VCaP (cell line): ENCODE results near the gene ACBD6.

Experiments
- H3K27ac ChIP-seq: fragments of 450-650 bp; 2 replicates; pipeline ENCODE4 v1.5.1; 2017
- TF ChIP-seq, protein P1 (sequence below): fragments of 450-650 bp; conservative IDR thresholded peaks from 2 replicates; pipeline ENCODE4 v1.5.1; 2017; ENCODE audit warnings: mild to moderate bottlenecking, moderate library complexity

Gene ACBD6

DNA sequence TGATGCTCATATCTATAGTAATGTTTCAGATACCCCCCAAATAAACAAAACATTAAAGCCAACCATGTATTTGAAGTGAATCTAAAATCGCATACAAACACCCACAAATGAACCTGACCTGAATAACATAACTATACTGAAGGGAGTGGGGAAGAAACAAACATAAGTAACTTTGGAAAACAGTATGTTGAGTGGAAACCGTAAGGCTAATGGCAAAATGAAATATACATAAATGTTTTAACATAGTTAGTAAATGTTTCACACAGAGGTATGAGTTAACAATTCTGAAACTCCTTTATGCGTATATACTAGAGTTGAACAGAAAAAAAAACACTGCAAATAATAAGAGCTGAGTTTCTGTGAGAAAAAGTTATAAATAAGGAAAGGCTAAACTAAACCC is 125.6 kb downstream of the ACBD6 start:
- H3K27ac ChIP-seq: no peak overlapping the region
- TF ChIP-seq, protein P1, sequence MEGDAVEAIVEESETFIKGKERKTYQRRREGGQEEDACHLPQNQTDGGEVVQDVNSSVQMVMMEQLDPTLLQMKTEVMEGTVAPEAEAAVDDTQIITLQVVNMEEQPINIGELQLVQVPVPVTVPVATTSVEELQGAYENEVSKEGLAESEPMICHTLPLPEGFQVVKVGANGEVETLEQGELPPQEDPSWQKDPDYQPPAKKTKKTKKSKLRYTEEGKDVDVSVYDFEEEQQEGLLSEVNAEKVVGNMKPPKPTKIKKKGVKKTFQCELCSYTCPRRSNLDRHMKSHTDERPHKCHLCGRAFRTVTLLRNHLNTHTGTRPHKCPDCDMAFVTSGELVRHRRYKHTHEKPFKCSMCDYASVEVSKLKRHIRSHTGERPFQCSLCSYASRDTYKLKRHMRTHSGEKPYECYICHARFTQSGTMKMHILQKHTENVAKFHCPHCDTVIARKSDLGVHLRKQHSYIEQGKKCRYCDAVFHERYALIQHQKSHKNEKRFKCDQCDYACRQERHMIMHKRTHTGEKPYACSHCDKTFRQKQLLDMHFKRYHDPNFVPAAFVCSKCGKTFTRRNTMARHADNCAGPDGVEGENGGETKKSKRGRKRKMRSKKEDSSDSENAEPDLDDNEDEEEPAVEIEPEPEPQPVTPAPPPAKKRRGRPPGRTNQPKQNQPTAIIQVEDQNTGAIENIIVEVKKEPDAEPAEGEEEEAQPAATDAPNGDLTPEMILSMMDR: no peak

DNA sequence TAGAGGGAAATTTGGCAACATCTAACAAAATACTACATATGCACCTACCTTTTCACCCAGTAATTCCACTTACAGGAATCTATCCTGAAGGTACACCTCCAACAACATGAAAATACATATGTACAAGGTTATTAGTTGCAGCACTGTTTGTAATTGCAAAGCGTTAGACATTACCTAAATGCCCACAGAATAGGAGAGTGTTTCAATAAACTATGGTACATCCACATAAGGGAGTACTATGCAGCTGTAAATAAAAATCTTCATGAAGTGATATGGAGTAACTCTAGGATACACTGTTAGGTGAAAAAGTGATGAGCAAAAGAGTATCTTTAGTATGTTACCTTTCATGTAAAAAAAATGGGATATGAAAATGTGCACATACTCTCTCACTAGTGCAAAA is 126.1 kb downstream of the ACBD6 start:
- H3K27ac ChIP-seq: no peak overlapping the region
- TF ChIP-seq, protein P1: no peak

DNA sequence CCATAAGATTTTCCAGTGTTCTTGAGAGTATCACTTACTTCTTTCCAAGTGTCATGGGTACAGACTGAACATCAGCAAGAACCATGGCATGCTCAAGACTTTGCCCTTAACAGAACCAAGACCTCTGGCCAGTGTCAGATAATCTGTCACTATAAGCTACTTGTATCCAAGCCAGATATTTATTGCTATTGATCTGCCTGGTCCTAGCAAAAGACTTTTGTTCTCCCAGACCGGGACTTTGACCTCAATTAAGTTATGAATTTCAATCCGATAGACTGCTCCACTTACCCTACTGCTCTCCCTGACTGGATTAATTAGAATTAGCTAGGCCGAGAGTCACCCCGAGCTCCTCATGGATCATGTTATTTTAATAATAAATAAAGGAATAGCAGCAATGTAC is 129.6 kb downstream of the ACBD6 start:
- H3K27ac ChIP-seq: no peak overlapping the region
- TF ChIP-seq, protein P1: no peak

DNA sequence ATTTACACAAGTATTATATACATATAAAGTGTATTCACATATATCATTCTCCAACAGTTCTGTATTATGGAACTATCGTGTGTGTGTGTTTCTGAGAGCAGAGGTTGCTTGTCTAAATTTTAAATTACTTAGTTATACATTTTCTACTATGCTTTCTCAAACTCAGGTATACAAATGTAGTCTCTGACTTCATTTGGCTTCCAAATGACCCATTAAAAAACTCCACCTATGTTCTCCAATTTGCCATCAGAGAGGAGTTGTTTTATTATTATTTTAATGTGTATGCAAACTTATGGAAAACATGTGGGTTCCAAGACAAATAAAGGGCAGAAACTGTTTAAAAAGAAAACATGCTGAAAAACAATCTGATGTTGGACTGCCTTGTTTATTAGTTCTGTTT is 131.8 kb downstream of the ACBD6 start:
- TF ChIP-seq, protein P1: no peak
- no peak overlapping the region for H3K27ac ChIP-seq

DNA sequence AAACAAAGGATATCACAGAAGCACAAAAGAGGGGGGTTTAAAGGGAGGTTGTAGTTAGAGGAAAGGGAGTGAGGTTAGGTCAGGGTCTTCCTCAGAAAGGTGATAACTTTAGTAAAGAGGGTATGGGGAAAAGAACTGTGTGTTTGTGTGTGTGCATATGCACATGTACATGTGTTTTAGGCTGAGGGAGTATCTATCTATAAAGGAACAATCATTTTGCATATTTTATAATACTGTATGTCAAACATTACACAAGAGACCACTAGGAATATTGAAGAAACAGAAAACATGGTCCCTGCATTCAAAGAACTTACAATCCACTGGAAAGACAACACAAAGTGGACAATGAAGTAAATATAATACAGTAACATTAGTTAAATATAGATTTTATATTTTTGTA is 132.2 kb downstream of the ACBD6 start:
- H3K27ac ChIP-seq: no peak overlapping the region
- TF ChIP-seq, protein P1: no peak

DNA sequence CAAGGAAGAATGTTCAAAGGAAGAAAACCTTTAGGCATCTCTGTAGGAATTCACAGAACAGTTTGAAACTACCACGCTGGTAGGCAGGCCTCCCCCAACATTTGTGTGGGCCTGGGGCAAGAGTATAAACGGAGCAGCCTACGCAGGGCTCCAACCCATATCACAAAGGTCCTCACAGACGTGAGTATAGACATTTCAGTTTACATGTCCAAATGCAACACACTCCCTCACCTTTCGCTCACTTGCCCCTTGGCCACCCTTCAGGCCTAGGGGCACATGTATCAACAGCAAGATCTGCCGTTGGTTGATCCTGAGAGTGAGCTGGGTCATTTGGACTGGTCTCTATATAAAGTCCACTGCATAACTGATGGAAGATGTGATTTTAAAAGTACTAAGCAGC is 133.3 kb downstream of the ACBD6 start:
- TF ChIP-seq, protein P1: no peak
- no peak overlapping the region for H3K27ac ChIP-seq

GRCh38 chr1:180366371-180367068 is 135.9 kb downstream of the ACBD6 start:
- TF ChIP-seq, protein P1: no peak
- no peak overlapping the region for H3K27ac ChIP-seq
